NCI-H2171 treated with DMSO at 0.1 percent for 48 hours (cell line): Measurements from ENCODE around the gene NINJ2.

ENCODE experiments used
- DNase-seq: peaks from one replicate; lab custom pipeline; 2025; lab: John Stamatoyannopoulos, UW

NINJ2 gene

DNA sequence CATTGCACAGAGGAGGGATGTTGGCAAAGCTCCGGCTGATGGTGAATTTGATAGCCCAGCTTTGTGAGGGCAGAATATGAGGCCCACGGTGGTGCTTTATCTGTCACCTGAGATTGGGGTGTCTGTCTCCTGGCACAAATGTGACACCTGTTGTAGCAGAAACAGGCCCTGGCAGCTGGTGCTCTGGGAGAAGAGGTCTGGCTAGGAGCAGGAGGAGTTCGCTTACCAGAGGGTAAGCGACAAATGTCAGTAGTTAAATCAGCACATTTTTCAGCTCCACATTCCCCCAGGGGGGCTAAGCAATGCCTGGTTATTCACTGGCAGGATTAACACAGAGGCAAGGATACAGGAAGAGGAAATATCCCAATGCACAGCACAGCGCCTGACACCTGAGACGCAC, 132.4 kb downstream of the NINJ2 start:
- DNase-seq = peak; percentile 100

DNA sequence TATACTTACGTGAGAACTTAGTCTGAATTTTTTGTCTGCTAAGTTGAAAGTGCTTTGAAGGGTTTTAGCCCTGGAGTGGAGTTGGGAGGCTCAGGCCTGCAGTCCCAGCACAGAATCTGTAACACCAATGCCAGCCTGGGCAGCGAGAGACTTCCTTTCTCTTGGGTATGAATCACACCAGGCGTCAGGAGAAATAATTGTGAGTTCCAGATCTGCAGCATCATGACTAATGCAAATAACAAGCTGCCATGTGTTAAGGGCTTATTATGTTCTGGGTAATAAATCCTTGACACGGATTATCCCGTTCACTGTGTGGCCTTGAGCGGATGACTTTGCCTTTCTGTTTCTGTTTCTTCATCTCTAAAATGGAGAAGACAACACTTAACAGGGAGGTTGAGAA, 132.9 kb downstream of the NINJ2 start:
- DNase-seq = peak; percentile 99

GRCh38 chr12:527729-528128, 135.5 kb downstream of the NINJ2 start:
- no peak for DNase-seq

DNA sequence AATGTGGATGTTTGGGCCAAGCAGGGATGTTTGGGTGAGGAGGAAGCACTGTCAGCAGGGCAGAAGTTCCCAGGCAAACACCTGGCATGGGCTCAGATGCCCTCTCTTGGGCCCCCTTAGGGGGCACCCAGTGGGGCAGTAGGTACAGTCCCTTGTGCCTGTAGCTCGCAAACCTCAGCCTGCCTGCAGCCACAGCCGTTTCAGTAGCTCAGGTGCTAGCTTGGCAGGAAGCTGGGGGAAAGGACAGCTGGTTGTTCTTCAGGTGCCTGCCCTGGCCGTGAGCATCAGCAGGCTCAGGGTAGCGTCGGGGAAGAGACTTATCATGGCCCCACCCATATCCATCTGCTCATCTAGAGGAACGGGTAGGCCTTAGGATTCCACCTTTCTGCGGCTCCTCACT, 136.0 kb downstream of the NINJ2 start:
- DNase-seq = peak; percentile 100

DNA sequence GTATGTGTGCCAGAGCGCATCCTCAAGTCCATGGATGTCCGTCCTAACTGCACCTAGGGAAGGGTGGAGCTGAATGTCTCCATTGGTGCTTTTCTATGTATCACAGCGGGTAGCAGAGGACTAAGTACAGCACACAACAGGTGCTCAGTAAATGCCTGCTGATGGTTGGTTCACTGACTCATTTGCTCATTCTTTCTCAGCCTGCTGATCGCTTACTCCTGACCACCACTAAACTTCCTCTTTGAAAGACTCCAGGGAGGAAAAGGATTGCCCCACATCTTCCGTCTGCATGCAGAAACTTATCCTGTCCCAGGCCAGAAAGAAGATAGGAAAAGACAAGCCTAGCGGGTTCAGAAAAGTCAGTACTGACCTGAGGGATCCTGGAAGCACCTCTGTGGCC, 137.2 kb downstream of the NINJ2 start:
- no peak for DNase-seq

DNA sequence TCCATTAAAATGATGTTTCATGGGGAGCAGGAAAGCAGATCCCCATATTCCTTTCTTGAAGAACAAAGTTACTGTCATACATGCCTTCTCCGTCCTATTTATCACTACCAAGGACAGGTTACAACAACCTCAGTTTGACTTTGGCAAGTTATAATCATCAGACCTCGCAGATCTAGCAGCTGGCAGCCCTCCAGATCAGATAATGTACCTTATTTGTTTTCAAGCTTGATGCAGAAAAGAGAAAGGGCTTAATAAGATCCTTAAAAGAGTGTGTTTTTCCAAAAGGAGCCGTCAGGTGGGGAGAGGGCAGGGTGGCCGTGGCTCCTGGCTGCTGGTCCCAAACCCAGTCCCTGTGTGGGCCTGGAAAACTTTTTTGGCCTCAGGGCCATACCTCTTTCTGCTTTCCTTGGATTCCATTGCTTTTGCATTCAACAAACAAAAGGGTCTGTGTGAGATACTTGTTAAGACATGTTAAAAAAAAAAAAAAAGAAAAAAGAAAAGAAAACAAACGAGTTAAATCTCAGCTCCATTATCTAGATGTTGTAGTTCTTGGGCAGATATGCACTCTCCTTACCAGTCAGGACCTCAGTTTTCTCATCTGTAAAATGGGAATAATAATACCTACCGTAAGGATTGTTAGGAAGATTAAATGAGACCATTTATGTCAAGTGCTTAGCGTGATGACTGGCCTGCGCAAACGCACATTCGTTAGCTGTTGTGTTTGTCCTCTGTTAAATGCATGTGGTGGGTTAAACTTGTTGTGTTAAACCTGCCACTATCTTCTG, 138.9 kb downstream of the NINJ2 start:
- DNase-seq = peak; percentile 87

DNA sequence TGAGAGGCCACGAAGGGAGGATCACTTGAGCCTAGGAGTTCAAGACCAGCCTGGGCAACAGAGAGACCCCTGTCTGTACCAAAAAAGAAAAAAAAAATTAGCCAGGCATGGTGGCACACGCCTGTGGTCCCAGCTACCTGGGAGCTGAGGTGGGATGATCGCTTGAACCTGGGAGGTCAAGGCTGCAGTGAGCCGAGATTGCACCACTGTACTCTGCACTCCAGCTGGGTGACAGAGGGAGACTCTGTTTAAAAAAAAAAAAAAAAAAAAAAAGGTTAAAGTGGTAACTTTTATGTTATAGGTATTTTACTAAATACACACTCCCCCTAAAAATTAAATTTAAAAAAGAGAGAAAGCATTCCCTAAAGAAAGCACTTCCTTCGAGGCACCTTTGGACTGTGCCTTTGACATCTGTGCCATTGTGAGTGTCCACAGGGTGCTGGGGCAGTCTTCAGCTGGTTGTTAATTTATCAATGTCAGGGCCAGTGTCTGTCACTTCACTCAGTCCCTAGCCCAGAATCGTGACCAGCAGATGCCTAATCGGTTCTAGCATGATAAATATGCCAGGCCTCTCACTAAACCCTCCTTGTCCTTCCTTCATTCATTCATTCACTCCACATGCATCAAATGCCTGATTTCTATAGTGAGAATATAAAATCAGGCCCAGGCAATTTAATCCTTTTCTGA, 140.4 kb downstream of the NINJ2 start:
- no peak for DNase-seq

GRCh38 chr12:520119-520518, 143.1 kb downstream of the NINJ2 start:
- DNase-seq = no peak

DNA sequence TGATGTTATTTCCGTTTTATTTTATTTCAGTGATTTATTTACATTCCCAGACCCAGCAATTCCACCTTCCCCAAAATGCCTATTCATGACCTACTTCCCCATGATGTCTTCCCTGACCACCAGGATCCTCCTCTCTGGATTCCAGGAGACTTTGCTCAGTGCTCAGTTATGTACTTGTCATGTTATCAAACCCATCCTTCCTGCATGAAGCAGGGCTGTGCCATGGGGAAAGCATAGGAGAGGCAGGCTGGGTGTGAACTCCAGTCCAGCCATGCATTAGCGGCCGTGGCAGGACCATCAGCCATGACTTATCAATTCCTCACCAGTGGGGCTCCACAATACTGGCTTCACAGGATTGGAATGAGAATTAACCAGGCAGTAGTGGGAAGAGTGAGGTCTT, 145.7 kb downstream of the NINJ2 start:
- no peak for DNase-seq
